Middle frontal gyrus (tissue), 1 donor: Measurements from ENCODE around the gene TGFB2.

Experiments used
- DNase-seq: peaks from one replicate; pipeline ENCODE4 v3.0.0-alpha.2; 2015; ENCODE audit warnings: low spot score; ENCODE audit errors: extremely low spot score

TGFB2 gene

GRCh38 chr1:218384581-218384993 lies 39.5 kb downstream of the TGFB2 start:
- DNase-seq, result no peak

GRCh38 chr1:218388591-218388990 lies 43.5 kb downstream of the TGFB2 start:
- DNase-seq, result no peak

GRCh38 chr1:218390618-218391017 lies 45.5 kb downstream of the TGFB2 start:
- no peak for DNase-seq

- DNase-seq, result no peak
Measured at GRCh38 chr1:218392780-218393179, 47.6 kb downstream of the TGFB2 start.

GRCh38 chr1:218394416-218394815 lies 49.3 kb downstream of the TGFB2 start:
- DNase-seq, result no peak

GRCh38 chr1:218394989-218395388 lies 49.9 kb downstream of the TGFB2 start:
- no peak for DNase-seq

- no peak for DNase-seq
Measured at GRCh38 chr1:218395916-218396315, 50.8 kb downstream of the TGFB2 start.

- no peak for DNase-seq
Measured at GRCh38 chr1:218397752-218398339, 52.7 kb downstream of the TGFB2 start.

GRCh38 chr1:218400624-218401023 lies 55.5 kb downstream of the TGFB2 start:
- DNase-seq, result no peak

GRCh38 chr1:218401441-218401997 lies 56.4 kb downstream of the TGFB2 start:
- DNase-seq, result no peak

GRCh38 chr1:218401998-218402785 lies 57.1 kb downstream of the TGFB2 start:
- no peak for DNase-seq

GRCh38 chr1:218402786-218403120 lies 57.6 kb downstream of the TGFB2 start:
- no peak for DNase-seq

GRCh38 chr1:218403300-218403699 lies 58.2 kb downstream of the TGFB2 start:
- no peak for DNase-seq

GRCh38 chr1:218407630-218408029 lies 62.5 kb downstream of the TGFB2 start:
- no peak for DNase-seq

- DNase-seq, result no peak
Measured at GRCh38 chr1:218408135-218408534, 63.0 kb downstream of the TGFB2 start.

- no peak for DNase-seq
Measured at GRCh38 chr1:218408942-218409341, 63.8 kb downstream of the TGFB2 start.

GRCh38 chr1:218409946-218410510 lies 64.9 kb downstream of the TGFB2 start:
- DNase-seq, result no peak

- DNase-seq, result no peak
Measured at GRCh38 chr1:218411101-218411500, 66.0 kb downstream of the TGFB2 start.

- DNase-seq, result peak; percentile 20
Measured at GRCh38 chr1:218412171-218412570, 67.0 kb downstream of the TGFB2 start.

- no peak for DNase-seq
Measured at GRCh38 chr1:218413179-218413578, 68.0 kb downstream of the TGFB2 start.

- DNase-seq, result no peak
Measured at GRCh38 chr1:218414060-218414728, 69.1 kb downstream of the TGFB2 start.

GRCh38 chr1:218415726-218416125 lies 70.6 kb downstream of the TGFB2 start:
- DNase-seq, result no peak
